HepG2 (cell line): ENCODE results near the gene ADGRB3. TPM values are rescaled to one million over a fixed set of nuclear protein-coding genes. Genes with fewer than 3 reads are reported as not detected.

Experiments
- ATAC-seq: fragments of 200-7000 bp; cut with Tn5 transposase; 3 replicates; pipeline ENCODE4 v1.9.1; 2020; ENCODE audit warnings: mild to moderate bottlenecking, moderate library complexity
- BruUV-seq: library from RNA; stranded (reverse); fragments of 400-500 nt; replicated peaks from 2 replicates; lab custom pipeline; 2021; lab: Mats Ljungman, UMichigan
- CTCF ChIA-PET: fragments of 300-600 bp; formaldehyde crosslinking; extraction: SDS; loops from one replicate; lab custom pipeline; 2021; ENCODE audit warnings: low total read pairs, inconsistent platforms, low intra/inter-chr PET ratio; lab: Yijun Ruan, JAX
- POLR2A ChIA-PET: fragments of 350-600 bp; sonication (Branson Sonifier 250); formaldehyde crosslinking; loops from one replicate; lab custom pipeline; 2020; ENCODE audit warnings: antibody characterized with exemption, inconsistent platforms; lab: Yijun Ruan, JAX
- DNase-seq: peaks from one replicate; pipeline ENCODE4 v3.0.0-alpha.2; 2015; ENCODE audit warnings: low spot score
- FAIRE-seq: peaks from 3 replicates; lab custom pipeline; 2011; peaks lifted over from hg19 to GRCh38; lab: Jason Lieb, UNC
- H2AFZ ChIP-seq: one replicate; pipeline ENCODE4 v1.6.1; 2011; ENCODE audit warnings: low read length, inconsistent platforms
- H3K27ac ChIP-seq: fragments of 300-600 bp; 3 replicates; pipeline ENCODE4 v1.8.0; 2011; ENCODE audit warnings: mixed run types, mild to moderate bottlenecking, mixed read lengths, low read length, inconsistent platforms; ENCODE audit not compliant: insufficient read depth; ENCODE audit errors: extremely low read length
- H3K27me3 ChIP-seq, 2 experiments: fragments of 200-600 bp in 1 of 2; 2 replicates in 1 of 2; 3 replicates in 1 of 2; pipeline versions ENCODE4 v1.6.0 to v1.8.0; 2011; ENCODE audit warnings: low read length in 2 of 2, mild to moderate bottlenecking in 2 of 2, moderate library complexity in 2 of 2, inconsistent platforms in 1 of 2; ENCODE audit not compliant: insufficient read depth in 2 of 2, control insufficient read depth in 1 of 2
- H3K36me3 ChIP-seq, 2 experiments: fragments of 200-600 bp in 1 of 2; replicated peaks in 1 of 2; 2 replicates in 1 of 2; 3 replicates in 1 of 2; pipeline versions ENCODE4 v1.5.1 to v1.8.0; 2011; ENCODE audit warnings: low read length in 2 of 2, inconsistent platforms in 1 of 2; ENCODE audit not compliant: insufficient read depth in 2 of 2, control insufficient read depth in 1 of 2
- H3K4me1 ChIP-seq: 2 replicates; pipeline ENCODE4 v1.5.1; 2012; ENCODE audit warnings: low read length, inconsistent platforms; ENCODE audit not compliant: insufficient read depth
- H3K4me2 ChIP-seq: 2 replicates; pipeline ENCODE4 v1.6.0; 2011; ENCODE audit warnings: low read depth, low read length, inconsistent platforms
- H3K4me3 ChIP-seq, 3 experiments: fragments of 200-600 bp in 1 of 3; sonication (generic), shearing (Covaris generic) in 1 of 3; replicated peaks in 1 of 3; 2 replicates each; pipeline ENCODE4 v1.5.1; 2011 to 2016; ENCODE audit warnings: low read length in 3 of 3, inconsistent platforms in 2 of 3, low read depth in 2 of 3, mild to moderate bottlenecking in 2 of 3, control low read depth in 1 of 3, mixed read lengths in 1 of 3; ENCODE audit not compliant: insufficient read depth in 1 of 3
- H3K79me2 ChIP-seq: one replicate; pipeline ENCODE4 v1.6.1; 2011; ENCODE audit warnings: low read length, inconsistent platforms; ENCODE audit not compliant: insufficient read depth
- H3K9ac ChIP-seq: 2 replicates; pipeline ENCODE4 v1.6.0; 2011; ENCODE audit warnings: mild to moderate bottlenecking, low read depth, low read length, inconsistent platforms; ENCODE audit not compliant: insufficient read depth
- H3K9me3 ChIP-seq: 2 replicates; pipeline ENCODE4 v1.5.1; 2012; ENCODE audit warnings: mild to moderate bottlenecking, low read length
- H4K20me1 ChIP-seq: 2 replicates; pipeline ENCODE4 v1.6.0; 2011; ENCODE audit warnings: inconsistent platforms, mild to moderate bottlenecking, low read length, moderate library complexity; ENCODE audit not compliant: insufficient read depth
- CBX2 ChIP-seq, 2 experiments: fragments of 200-600 bp in 1 of 2; sonication (generic); formaldehyde crosslinking in 1 of 2; IDR thresholded peaks; 2 replicates each; pipeline versions ENCODE4 v1.7.0 to v1.8.1; 2018 to 2022; ENCODE audit warnings: low read depth in 2 of 2, low read length in 1 of 2, mild to moderate bottlenecking in 1 of 2, missing genetic modification reagents in 1 of 2
- DZIP1 ChIP-seq: sonication (generic); formaldehyde crosslinking; IDR thresholded peaks from 2 replicates; pipeline ENCODE4 v1.5.0; 2020; ENCODE audit warnings: mild to moderate bottlenecking, missing genetic modification reagents
- HNF1B ChIP-seq: sonication (generic); formaldehyde crosslinking; IDR thresholded peaks from 2 replicates; pipeline ENCODE4 v1.5.1; 2020; ENCODE audit warnings: mild to moderate bottlenecking, moderate library complexity, missing genetic modification reagents
- NFYB ChIP-seq: sonication (generic); formaldehyde crosslinking; IDR thresholded peaks from 2 replicates; pipeline ENCODE4 v1.4.0; 2020; ENCODE audit warnings: missing genetic modification reagents
- PITX1 ChIP-seq: sonication (generic); formaldehyde crosslinking; IDR thresholded peaks from 2 replicates; pipeline ENCODE4 v1.5.1; 2020; ENCODE audit warnings: mild to moderate bottlenecking, missing genetic modification reagents
- POLR2A ChIP-seq, 2 experiments: IDR thresholded peaks; 2 replicates each; pipeline ENCODE4 v1.6.1; 2011; ENCODE audit warnings: low read depth in 2 of 2, low read length in 2 of 2, mild to moderate bottlenecking in 1 of 2, moderate library complexity in 1 of 2; ENCODE audit not compliant: insufficient read depth in 1 of 2
- PRDM10 ChIP-seq: sonication (generic); formaldehyde crosslinking; IDR thresholded peaks from 2 replicates; pipeline ENCODE4 v1.4.0; 2020; ENCODE audit warnings: low read depth, missing genetic modification reagents
- SAP130 ChIP-seq: IDR thresholded peaks from 2 replicates; pipeline ENCODE4 v1.6.1; 2016; ENCODE audit warnings: low read depth
- SUZ12 ChIP-seq: fragments of 150-350 bp; IDR thresholded peaks from 2 replicates; pipeline ENCODE4 v1.6.1; 2014; ENCODE audit warnings: low read depth, low read length
- WGBS: methylation state at CpG from one replicate; pipeline ENCODE4 v1.1.6; 2017; ENCODE audit warnings: low lambda C conversion rate; 5-methylcytosine and 5-hydroxymethylcytosine counted together
- in situ Hi-C: cut with HindIII; loops from 2 replicates; pipeline ENCODE4 v1.10.0; 2017; ENCODE audit warnings: low pct_unique_long_range_greater_than_20kb; ENCODE audit not compliant: extremely low pct_ligation_motif_present
- intact Hi-C: fragments of 100-400 bp; cut with micrococcal nuclease; formaldehyde crosslinking; loops from one replicate; pipeline ENCODE4 v1.10.0; 2022; ENCODE audit not compliant: unreplicated experiment
- polyA plus RNA-seq, 8 experiments: library from polyadenylated mRNA; depleted of rRNA in 3 of 8; stranded (reverse) in 7 of 8; unstranded in 1 of 8; fragments of >200 nt; fragmentation: Illumina TruSeq in 4 of 8; extraction: Trizol in 4 of 8; gene quantifications; 2 replicates each; pipeline versions ENCODE4 v1.2.1 to v1.2.3, GENCODE V29; 2011 to 2016; ENCODE audit warnings: low read depth in 4 of 8, missing spikeins in 1 of 8, mixed read lengths in 1 of 8; ENCODE audit not compliant: insufficient read depth in 1 of 8
- total RNA-seq, 5 experiments: library from RNA; depleted of rRNA; stranded (reverse); fragments of >200 nt; fragmentation: Illumina TruSeq; extraction: Trizol; gene quantifications; 2 replicates each; pipeline ENCODE4 v1.2.3, GENCODE V29; 2016; ENCODE audit warnings: low read depth in 1 of 5

Gene ADGRB3
- total and polyA plus RNA-seq, 2 of the 13 experiments (the other 11 are each of a cell fraction or from before 2014, with no cell fraction given), result not detected

- H3K4me2 ChIP-seq, result no peak overlapping the region
Measured at GRCh38 chr6:68653074-68653705, 18.1 kb downstream of the ADGRB3 start.

GRCh38 chr6:68653706-68654089 lies 18.6 kb downstream of the ADGRB3 start:
- ChIA-PET CTCF (no interaction called here), POLR2A (no interaction called here)
- Histone ChIP-seq H3K4me2 (no peak overlapping the region), H3K9me3 (no peaks in the 10 kb centered on the region), H3K79me2 (no peaks in the 10 kb centered on the region), H2AFZ (no peak overlapping the region), H3K4me3 (no peak overlapping the region), H3K9ac (no peak overlapping the region), H3K27ac (no peak overlapping the region), H3K27me3 (no peaks in the 10 kb centered on the region), H3K36me3 (no peaks in the 10 kb centered on the region), H3K4me1 (no peaks in the 10 kb centered on the region), H4K20me1 (no peaks in the 10 kb centered on the region)
- ATAC-seq (no peak), FAIRE-seq (no peak), DNase-seq (no peak)
- BruUV-seq, result no TSS peak
- WGBS, result 0% methylated on average over 2 of the region's 2 CpGs
- intact Hi-C loops (no loop called here), in situ Hi-C loops (no loop called here)
- TF ChIP-seq PITX1 (CRISPR knock-in tag) (no peak), DZIP1 (CRISPR knock-in tag) (no peak), PRDM10 (CRISPR knock-in tag) (no peak), POLR2A (IDR thresholded peaks at IDR 0.05; ENCODE audit: insufficient read depth in 1 of 2, low read depth in 2 of 2, low read length in 2 of 2) (no peak), CBX2 (IDR thresholded peaks at IDR 0.05; ENCODE audit: low read depth, low read length) (no peak), CBX2 (CRISPR knock-in tag; IDR thresholded peaks at IDR 0.05; ENCODE audit: low read depth) (no peak)

More at GRCh38 chr6:68653074-68653705, 18.1 kb downstream of the ADGRB3 start:
- no peak overlapping the region for H2AFZ ChIP-seq
- H3K36me3 ChIP-seq, result no peaks in the 10 kb centered on the region
- POLR2A ChIA-PET, result no interaction called here
- ATAC-seq (no peak), DNase-seq (no peak), FAIRE-seq (no peak)
- no peak overlapping the region for H3K9ac ChIP-seq
- WGBS, result under 1% methylated on average over 3 of the region's 3 CpGs
- H3K27ac ChIP-seq, result no peak overlapping the region
- H3K9me3 ChIP-seq, result no peaks in the 10 kb centered on the region
- no peaks in the 10 kb centered on the region for H4K20me1 ChIP-seq
- H3K4me1 ChIP-seq, result no peaks in the 10 kb centered on the region
- no peak for TF ChIP-seq SAP130 (CRISPR knock-in tag)
- no peak for TF ChIP-seq SUZ12
- no peak for TF ChIP-seq HNF1B (CRISPR knock-in tag)
- no peak for TF ChIP-seq NFYB (CRISPR knock-in tag)
- no peaks in the 10 kb centered on the region for H3K79me2 ChIP-seq
- H3K27me3 ChIP-seq, result no peaks in the 10 kb centered on the region
- in situ Hi-C loops, result no loop called here
- CTCF ChIA-PET, result no interaction called here
- no peak overlapping the region for H3K4me3 ChIP-seq
- no TSS peak for BruUV-seq
- intact Hi-C loops, result no loop called here
